Stomach smooth muscle (tissue), 2 donors: ENCODE data around the gene CNMD.

Experiments
- H3K27ac ChIP-seq: one replicate; pipeline ENCODE4 v1.7.0; 2013; ENCODE audit warnings: mild to moderate bottlenecking, low read length, inconsistent platforms
- H3K27me3 ChIP-seq, 2 donors: one replicate each; pipeline ENCODE4 v1.7.0; 2013; ENCODE audit warnings: low read length in 2 of 2; ENCODE audit not compliant: insufficient read depth in 2 of 2, control insufficient read depth in 1 of 2
- H3K36me3 ChIP-seq, 2 donors: one replicate each; pipeline ENCODE4 v1.7.0; 2013; ENCODE audit warnings: low read length in 2 of 2; ENCODE audit not compliant: control insufficient read depth in 2 of 2, insufficient read depth in 2 of 2
- H3K4me1 ChIP-seq: one replicate; pipeline ENCODE4 v1.7.0; 2013; ENCODE audit warnings: low read length; ENCODE audit not compliant: control insufficient read depth, insufficient read depth
- H3K4me3 ChIP-seq, 2 donors: one replicate each; pipeline ENCODE4 v1.7.0; 2013; ENCODE audit warnings: low read length in 2 of 2
- H3K9ac ChIP-seq, 2 donors: one replicate each; pipeline ENCODE4 v1.7.0; 2013; ENCODE audit warnings: low read length in 2 of 2, mild to moderate bottlenecking in 1 of 2
- H3K9me3 ChIP-seq, 2 donors: one replicate each; pipeline ENCODE4 v1.7.0; 2013; ENCODE audit warnings: low read length in 2 of 2; ENCODE audit not compliant: control insufficient read depth in 2 of 2
- donor health status: healthy.
- donor health status: Pancreatic carcinoma.

CNMD gene

GRCh38 chr13:52744842-52745375 is 5.3 kb upstream of the CNMD start:
- no peak overlapping the region for H3K9ac ChIP-seq
- H3K9me3 ChIP-seq, result no peaks in the 10 kb centered on the region
- H3K4me3 ChIP-seq, result no peak overlapping the region
- no peaks in the 10 kb centered on the region for H3K4me1 ChIP-seq
- no peaks in the 10 kb centered on the region for H3K36me3 ChIP-seq
- H3K27me3 ChIP-seq, result peaks cover under 1 to 16% of the 10 kb centered on the region in 2 donors
- H3K27ac ChIP-seq, result no peak overlapping the region

DNA sequence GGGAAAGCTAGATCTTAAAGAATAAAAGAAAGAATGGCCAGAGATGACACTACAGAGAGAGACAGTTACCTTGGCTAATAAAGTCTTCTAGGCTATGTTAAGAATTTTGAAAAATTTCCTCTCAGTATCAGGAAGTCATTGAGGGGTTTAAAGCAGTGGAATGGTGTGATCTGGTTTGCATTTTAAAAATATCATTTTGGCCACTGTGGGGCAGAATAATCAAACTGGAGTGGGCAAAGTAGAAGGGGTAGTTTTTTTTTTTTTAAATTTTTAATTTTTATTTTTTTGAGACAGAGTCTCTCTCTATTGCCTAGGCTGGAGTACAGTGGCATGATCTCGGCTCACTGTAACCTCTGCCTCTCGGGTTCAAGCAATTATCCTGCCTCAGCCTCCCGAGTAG is 4.4 kb upstream of the CNMD start:
- H3K9ac ChIP-seq, result no peak overlapping the region
- no peak overlapping the region for H3K27ac ChIP-seq
- H3K4me3 ChIP-seq, result no peak overlapping the region
- H3K27me3 ChIP-seq, result peaks cover 10 to 21% of the 10 kb centered on the region in 2 donors
- H3K4me1 ChIP-seq, result peaks cover 4% of the 10 kb centered on the region
- no peaks in the 10 kb centered on the region for H3K36me3 ChIP-seq
- H3K9me3 ChIP-seq, result no peaks in the 10 kb centered on the region

GRCh38 chr13:52743569-52743968 is 3.9 kb upstream of the CNMD start:
- Histone ChIP-seq H3K9ac (no peak overlapping the region), H3K36me3 (no peaks in the 10 kb centered on the region), H3K9me3 (no peaks in the 10 kb centered on the region), H3K4me1 (peaks cover 6% of the 10 kb centered on the region), H3K27ac (no peak overlapping the region), H3K27me3 (peaks cover 14 to 22% of the 10 kb centered on the region in 2 donors), H3K4me3 (no peak overlapping the region)

DNA sequence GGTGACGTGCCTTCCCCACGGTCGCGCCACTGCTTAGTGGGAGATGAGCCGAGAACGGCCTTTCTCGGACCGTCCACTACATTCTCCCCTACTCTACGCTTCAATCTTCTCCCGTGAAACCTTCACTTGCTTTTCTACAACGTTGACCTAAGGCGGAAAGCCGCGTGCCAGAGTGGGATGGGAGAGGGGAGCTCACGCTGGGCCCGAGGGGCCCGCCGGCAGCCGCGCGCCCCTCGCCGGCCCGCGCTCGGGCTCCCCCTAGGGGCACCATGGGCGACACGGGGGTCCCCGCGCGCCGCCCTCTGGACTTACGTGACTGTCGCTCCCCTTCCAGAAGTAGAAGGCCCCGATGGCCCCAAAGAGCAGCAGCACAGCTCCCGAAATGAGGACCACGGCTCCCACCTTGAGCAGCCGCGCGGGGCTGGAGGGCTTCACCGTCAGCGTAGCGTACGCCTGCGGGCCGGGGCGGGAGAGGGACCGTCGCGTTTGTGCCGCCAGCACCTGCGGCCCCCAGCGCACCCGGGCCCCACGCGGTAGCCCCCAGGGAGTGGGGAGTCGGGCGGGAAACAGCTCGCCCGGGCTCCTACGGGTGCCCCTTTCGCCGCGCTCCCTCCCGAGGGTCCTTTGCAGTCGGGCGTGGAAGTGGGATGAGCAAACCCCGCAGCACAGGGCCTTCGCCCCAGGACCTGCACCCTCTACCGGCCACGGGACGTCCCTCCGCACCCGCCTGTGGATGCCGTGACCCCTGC is 727 bp downstream of the CNMD start:
- no peak overlapping the region for H3K9ac ChIP-seq
- peaks cover 24 to 34% of the 10 kb centered on the region in 2 donors for H3K27me3 ChIP-seq
- H3K4me1 ChIP-seq, result peaks cover 9% of the 10 kb centered on the region
- no peaks in the 10 kb centered on the region for H3K36me3 ChIP-seq
- H3K27ac ChIP-seq, result no peak overlapping the region
- H3K9me3 ChIP-seq, result no peaks in the 10 kb centered on the region
- H3K4me3 ChIP-seq, result peak overlapping the region in 1 of 2 donors; percentile 57

DNA sequence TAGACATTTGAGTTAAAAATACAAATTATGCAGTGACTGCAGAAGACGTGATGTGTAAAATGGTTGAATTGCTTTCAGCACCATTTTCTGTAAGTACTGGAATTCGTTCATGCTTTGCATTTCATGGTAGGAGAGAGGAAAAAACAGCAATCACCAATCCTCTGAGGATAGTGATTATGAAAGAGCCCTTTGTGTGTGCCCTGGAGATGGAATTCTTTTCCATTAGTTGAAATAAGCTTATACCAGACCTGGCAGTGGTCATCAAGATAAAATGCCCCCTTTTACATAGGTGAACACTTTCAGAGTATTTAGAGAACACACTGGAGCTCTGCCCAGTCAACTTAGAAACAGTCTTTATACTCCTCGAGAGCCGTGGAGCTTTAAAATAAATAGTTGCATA is 1.7 kb downstream of the CNMD start:
- Histone ChIP-seq H3K27ac (no peak overlapping the region), H3K9ac (no peak overlapping the region), H3K9me3 (no peaks in the 10 kb centered on the region), H3K36me3 (no peaks in the 10 kb centered on the region), H3K4me3 (no peak overlapping the region), H3K27me3 (peaks cover 25 to 34% of the 10 kb centered on the region in 2 donors), H3K4me1 (peaks cover 9% of the 10 kb centered on the region)

- Histone ChIP-seq H3K4me3 (no peak overlapping the region), H3K4me1 (peaks cover 9% of the 10 kb centered on the region), H3K9ac (no peak overlapping the region), H3K36me3 (no peaks in the 10 kb centered on the region), H3K9me3 (no peaks in the 10 kb centered on the region), H3K27ac (no peak overlapping the region), H3K27me3 (peaks cover 25 to 34% of the 10 kb centered on the region in 2 donors)
Measured at GRCh38 chr13:52737451-52737850, 2.2 kb downstream of the CNMD start.

GRCh38 chr13:52736891-52737290 is 2.7 kb downstream of the CNMD start:
- peaks cover 25 to 34% of the 10 kb centered on the region in 2 donors for H3K27me3 ChIP-seq

GRCh38 chr13:52734075-52734623 is 5.5 kb downstream of the CNMD start:
- H3K9ac ChIP-seq, result no peak overlapping the region
- H3K27me3 ChIP-seq, result peaks cover 10 to 26% of the 10 kb centered on the region in 2 donors
- H3K4me1 ChIP-seq, result peaks cover 6% of the 10 kb centered on the region
- H3K36me3 ChIP-seq, result no peaks in the 10 kb centered on the region
- H3K27ac ChIP-seq, result no peak overlapping the region
- H3K9me3 ChIP-seq, result no peaks in the 10 kb centered on the region
- no peak overlapping the region for H3K4me3 ChIP-seq

More at GRCh38 chr13:52736891-52737290, 2.7 kb downstream of the CNMD start:
- Histone ChIP-seq H3K27ac (no peak overlapping the region), H3K4me3 (no peak overlapping the region), H3K9me3 (no peaks in the 10 kb centered on the region), H3K4me1 (peaks cover 9% of the 10 kb centered on the region), H3K9ac (no peak overlapping the region), H3K36me3 (no peaks in the 10 kb centered on the region)

- H3K9ac ChIP-seq, result no peak overlapping the region
- no peaks in the 10 kb centered on the region for H3K36me3 ChIP-seq
- no peak overlapping the region for H3K27ac ChIP-seq
- H3K4me3 ChIP-seq, result no peak overlapping the region
- H3K27me3 ChIP-seq, result no peaks in the 10 kb centered on the region
- H3K4me1 ChIP-seq, result no peaks in the 10 kb centered on the region
- no peaks in the 10 kb centered on the region for H3K9me3 ChIP-seq
Measured at GRCh38 chr13:52726258-52726657, 13.4 kb downstream of the CNMD start.

GRCh38 chr13:52725302-52725701 is 14.3 kb downstream of the CNMD start:
- Histone ChIP-seq H3K27me3 (no peaks in the 10 kb centered on the region), H3K27ac (no peak overlapping the region), H3K9me3 (no peaks in the 10 kb centered on the region), H3K4me1 (no peaks in the 10 kb centered on the region), H3K9ac (no peak overlapping the region), H3K36me3 (no peaks in the 10 kb centered on the region), H3K4me3 (no peak overlapping the region)

DNA sequence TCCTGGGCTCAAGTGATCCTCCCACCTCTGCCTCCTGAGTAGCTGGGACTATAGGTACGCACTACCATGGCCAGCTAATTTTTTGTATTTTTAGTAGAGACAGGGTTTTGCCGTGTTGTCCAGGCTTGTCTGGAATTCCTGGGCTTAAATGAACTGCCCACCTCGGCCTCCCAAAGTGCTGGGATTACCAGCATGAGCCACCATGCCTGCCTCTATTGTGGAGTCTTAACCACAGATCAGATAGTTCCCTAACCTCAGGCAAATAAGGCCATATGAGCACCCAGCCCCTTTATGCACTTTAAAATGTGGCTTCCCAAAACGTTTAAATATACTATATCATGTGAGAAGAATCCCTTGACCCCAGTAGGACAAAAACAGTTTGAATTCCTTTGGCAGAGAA is 16.4 kb downstream of the CNMD start:
- Histone ChIP-seq H3K27ac (no peak overlapping the region), H3K27me3 (no peaks in the 10 kb centered on the region), H3K4me1 (no peaks in the 10 kb centered on the region), H3K9ac (no peak overlapping the region), H3K9me3 (no peaks in the 10 kb centered on the region), H3K4me3 (no peak overlapping the region), H3K36me3 (no peaks in the 10 kb centered on the region)
